Measurements from ENCODE around the gene KLHL28. TPM values are rescaled to one million over a fixed set of nuclear protein-coding genes. Genes with fewer than 3 reads are reported as not detected.

The KLHL28 gene
- total and polyA plus RNA-seq, 10 of the 15 experiments (the other 5 are each of a cell fraction or from before 2014, with no cell fraction given): 2.7 to 9.8 (median 6.2) TPM

DNA sequence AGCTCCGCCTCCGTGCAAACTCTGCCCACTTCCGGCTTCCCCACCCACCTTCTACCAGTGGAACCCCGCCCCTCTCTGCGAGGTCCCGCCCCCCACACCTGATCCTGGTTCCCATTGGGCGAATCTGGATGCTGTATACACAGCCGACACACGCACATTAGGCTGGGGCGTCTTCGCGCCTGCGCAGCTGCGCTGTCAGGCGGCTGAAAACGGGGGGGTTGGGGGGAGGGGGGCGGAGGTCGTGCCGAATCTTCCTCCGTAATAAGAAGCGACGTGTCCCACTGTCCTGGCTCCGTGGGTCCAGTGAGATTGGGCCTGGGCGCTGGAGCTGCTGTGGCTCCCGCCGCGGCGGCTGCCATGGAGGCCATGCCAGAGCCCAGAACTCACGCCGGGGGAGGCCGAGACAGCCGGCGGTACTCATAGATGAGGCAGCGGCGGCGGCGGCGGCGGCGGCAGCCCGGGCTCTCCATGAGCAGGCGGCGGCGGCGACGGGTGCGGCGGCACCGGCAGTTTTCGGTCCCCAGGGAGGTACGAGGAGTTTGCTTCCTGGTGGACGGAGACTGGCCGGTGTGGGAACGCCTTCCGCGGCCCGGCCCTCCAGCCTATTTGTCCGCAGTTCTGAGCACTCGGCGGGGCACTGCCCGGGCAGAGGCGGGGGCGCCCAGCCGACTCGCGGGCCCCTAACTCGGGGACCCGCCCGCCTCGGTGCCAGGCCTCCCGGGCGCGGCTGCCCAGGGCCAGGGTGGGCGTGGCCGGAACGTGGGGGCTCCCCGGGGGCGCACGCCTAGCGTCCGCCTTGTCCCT is 64.5 kb downstream of the KLHL28 start (continued):
- TF ChIP-seq, protein P1, sequence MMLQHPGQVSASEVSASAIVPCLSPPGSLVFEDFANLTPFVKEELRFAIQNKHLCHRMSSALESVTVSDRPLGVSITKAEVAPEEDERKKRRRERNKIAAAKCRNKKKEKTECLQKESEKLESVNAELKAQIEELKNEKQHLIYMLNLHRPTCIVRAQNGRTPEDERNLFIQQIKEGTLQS (IDR thresholded peaks at IDR 0.05; ENCODE audit: borderline replicate concordance, extremely low read depth, low read depth, low read length): no peak
- TF ChIP-seq, protein P2, sequence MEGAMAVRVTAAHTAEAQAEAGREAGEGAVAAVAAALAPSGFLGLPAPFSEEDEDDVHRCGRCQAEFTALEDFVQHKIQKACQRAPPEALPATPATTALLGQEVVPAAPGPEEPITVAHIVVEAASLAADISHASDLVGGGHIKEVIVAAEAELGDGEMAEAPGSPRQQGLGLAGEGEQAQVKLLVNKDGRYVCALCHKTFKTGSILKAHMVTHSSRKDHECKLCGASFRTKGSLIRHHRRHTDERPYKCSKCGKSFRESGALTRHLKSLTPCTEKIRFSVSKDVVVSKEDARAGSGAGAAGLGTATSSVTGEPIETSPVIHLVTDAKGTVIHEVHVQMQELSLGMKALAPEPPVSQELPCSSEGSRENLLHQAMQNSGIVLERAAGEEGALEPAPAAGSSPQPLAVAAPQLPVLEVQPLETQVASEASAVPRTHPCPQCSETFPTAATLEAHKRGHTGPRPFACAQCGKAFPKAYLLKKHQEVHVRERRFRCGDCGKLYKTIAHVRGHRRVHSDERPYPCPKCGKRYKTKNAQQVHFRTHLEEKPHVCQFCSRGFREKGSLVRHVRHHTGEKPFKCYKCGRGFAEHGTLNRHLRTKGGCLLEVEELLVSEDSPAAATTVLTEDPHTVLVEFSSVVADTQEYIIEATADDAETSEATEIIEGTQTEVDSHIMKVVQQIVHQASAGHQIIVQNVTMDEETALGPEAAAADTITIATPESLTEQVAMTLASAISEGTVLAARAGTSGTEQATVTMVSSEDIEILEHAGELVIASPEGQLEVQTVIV (IDR thresholded peaks at IDR 0.05; ENCODE audit: borderline replicate concordance, partially characterized antibody): no peak
- TF ChIP-seq ZNF207 (IDR thresholded peaks at IDR 0.05; ENCODE audit: borderline replicate concordance): 0 out of 2 replicates have a peak, but pooled peaks have one; percentile 41
- 0 out of 2 replicates have a peak, but pooled peaks have one; percentile 49 for TF ChIP-seq NFXL1 (IDR thresholded peaks at IDR 0.05; ENCODE audit: borderline replicate concordance)
- no peak for TF ChIP-seq KAT2A (conservative IDR thresholded peaks at IDR 0.05; ENCODE audit: control insufficient read depth, low read depth, low read length)
- TF ChIP-seq ZBTB11 (CRISPR knock-in tag; IDR thresholded peaks at IDR 0.05): no peak
- TF ChIP-seq RB1 (IDR thresholded peaks at IDR 0.05; ENCODE audit: borderline replicate concordance): peak; percentile 81
- 0 out of 2 replicates have a peak, but pooled peaks have one; percentile 3 for TF ChIP-seq ATF7 (IDR thresholded peaks at IDR 0.05; ENCODE audit: low read depth)
- no peak; the same call in 1 of the 2 replicates for TF ChIP-seq CREM (IDR thresholded peaks at IDR 0.05; ENCODE audit: low read depth)
- peak; percentile 98 for TF ChIP-seq GATAD2B (conservative IDR thresholded peaks at IDR 0.05; ENCODE audit: low read depth)
- TF ChIP-seq CBX5 (IDR thresholded peaks at IDR 0.05; ENCODE audit: low read depth): no peak
- TF ChIP-seq, protein P3, sequence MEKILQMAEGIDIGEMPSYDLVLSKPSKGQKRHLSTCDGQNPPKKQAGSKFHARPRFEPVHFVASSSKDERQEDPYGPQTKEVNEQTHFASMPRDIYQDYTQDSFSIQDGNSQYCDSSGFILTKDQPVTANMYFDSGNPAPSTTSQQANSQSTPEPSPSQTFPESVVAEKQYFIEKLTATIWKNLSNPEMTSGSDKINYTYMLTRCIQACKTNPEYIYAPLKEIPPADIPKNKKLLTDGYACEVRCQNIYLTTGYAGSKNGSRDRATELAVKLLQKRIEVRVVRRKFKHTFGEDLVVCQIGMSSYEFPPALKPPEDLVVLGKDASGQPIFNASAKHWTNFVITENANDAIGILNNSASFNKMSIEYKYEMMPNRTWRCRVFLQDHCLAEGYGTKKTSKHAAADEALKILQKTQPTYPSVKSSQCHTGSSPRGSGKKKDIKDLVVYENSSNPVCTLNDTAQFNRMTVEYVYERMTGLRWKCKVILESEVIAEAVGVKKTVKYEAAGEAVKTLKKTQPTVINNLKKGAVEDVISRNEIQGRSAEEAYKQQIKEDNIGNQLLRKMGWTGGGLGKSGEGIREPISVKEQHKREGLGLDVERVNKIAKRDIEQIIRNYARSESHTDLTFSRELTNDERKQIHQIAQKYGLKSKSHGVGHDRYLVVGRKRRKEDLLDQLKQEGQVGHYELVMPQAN (conservative IDR thresholded peaks at IDR 0.05): peak; percentile 93
- 0 out of 3 replicates have a peak, but pooled peaks of 1 of the 2 experiments have one; percentile 32 for TF ChIP-seq EGR1 (IDR thresholded peaks at IDR 0.05; ENCODE audit: borderline replicate concordance in 1 of 2, low read depth in 2 of 2, low read length in 2 of 2)
- no peak for TF ChIP-seq NR2C1 (IDR thresholded peaks at IDR 0.05)
- TF ChIP-seq BACH1 (IDR thresholded peaks at IDR 0.05; ENCODE audit: borderline replicate concordance): peak; percentile 63; the same call in 1 of the 2 replicates

All from GM12878 (cell line).